Measurements from ENCODE around the gene ARRB1.
"Not testable (repeated sequence)": the region's sequence is repeated elsewhere in the genome, so short reads cannot be mapped to it uniquely, and the experiment has no call there.

The ARRB1 gene

GRCh38 chr11:75298191-75298975 lies 53.1 kb downstream of the ARRB1 start:
- no peak for FAIRE-seq

GRCh38 chr11:75293903-75294302 lies 57.6 kb downstream of the ARRB1 start:
- FAIRE-seq: no peak

- no peak for FAIRE-seq
Observed at GRCh38 chr11:75292943-75293342, 58.5 kb downstream of the ARRB1 start.

DNA sequence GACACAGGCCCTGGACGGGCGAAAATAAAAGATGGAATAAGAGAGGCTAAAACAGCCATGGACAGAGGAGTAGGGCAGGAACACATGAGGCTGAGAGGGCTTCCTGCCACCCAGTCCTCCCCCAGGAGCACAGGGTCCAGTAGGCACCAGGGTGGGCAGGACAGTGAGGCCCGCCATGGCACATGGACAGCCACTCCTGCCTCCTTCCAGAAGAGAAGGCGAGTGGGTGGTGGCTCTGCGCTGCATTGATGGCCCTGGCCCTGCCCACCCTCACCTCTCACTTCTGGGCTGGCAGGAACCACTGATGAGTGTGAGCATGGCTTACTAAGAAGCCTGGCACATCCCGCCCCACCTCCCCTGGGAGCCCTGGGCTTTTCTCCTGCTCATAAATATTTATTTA lies 59.7 kb downstream of the ARRB1 start:
- FAIRE-seq: no peak

GRCh38 chr11:75289919-75290318 lies 61.5 kb downstream of the ARRB1 start:
- no peak for FAIRE-seq

- FAIRE-seq: no peak
Observed at GRCh38 chr11:75289511-75289760, 62.0 kb downstream of the ARRB1 start.

DNA sequence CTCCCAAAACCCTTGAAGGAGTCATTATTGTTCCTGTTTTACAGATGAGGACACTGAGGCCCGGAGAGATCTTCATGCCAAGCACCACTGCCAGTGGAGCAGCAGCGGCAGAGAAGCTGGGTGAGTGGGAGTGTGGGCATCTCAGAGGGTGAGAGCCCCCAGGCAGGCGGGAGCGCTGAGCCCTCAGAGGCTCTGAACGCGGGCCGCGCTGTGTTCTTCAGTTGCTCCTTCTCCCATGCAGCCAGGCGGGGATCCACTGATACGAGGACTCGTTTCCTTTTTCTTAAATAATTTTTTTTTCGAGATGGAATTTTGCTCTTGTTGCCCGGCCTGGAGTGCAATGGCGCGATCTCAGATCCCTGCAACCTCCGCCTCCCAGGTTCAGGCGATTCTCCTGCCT lies 63.9 kb downstream of the ARRB1 start:
- no peak for FAIRE-seq

GRCh38 chr11:75286826-75287465 lies 64.5 kb downstream of the ARRB1 start:
- FAIRE-seq: no peak

DNA sequence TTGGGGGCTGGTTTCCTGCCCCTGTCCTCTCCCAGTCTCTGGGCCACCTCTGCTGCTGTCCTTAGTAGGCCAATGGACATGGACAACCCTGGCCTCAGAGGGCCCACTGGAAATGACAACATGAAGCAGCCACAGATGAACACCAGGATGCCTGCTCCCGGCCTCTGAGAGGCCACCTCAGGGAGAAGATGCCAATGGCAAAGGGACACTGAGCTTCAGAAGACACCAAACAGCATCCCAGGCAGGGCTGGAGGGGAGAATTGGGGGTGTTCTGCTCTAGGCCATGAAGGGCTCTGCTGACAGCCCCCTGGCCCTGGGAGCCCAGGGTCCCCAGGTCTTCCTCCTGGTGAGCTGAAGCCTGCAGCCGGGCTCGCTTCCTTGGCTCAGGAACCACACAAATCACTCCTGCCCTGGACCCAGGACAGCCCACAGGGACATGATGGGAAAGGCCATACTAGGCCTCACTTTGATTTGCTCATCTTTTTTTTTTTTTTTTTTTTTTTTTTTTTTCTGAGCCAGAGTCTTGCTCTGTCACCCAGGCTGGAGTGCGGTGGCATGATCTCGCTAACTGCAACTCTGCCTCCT lies 65.6 kb downstream of the ARRB1 start:
- FAIRE-seq: no peak

DNA sequence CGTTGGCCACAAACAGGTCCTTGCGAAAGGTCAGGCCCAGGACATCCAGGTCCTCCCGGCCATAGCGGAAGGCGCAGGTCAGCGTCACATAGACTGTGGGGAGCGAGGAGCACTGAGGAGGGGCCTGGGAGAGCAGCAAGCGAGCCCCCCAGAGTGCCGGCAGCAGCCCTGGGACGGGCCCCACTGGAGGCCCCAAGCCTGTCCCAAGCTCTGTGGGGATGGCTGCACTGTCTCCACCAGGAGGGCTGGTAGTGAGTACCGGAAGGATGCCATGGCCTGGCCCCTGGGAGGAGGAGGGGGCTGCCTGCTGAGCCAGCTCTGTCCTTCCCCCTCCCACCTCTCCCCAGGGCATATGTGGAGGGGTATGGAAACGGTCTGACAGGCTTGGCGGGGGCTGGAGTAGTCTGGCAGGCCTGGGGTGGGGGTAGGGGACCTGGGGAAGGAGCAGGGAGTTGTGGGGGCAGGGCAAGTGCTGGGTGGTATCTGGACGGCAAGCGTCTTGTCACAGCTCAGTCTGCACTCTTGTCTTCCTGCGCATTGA lies 68.0 kb downstream of the ARRB1 start:
- FAIRE-seq: no peak

GRCh38 chr11:75281469-75282095 lies 69.9 kb downstream of the ARRB1 start:
- no peak for FAIRE-seq

DNA sequence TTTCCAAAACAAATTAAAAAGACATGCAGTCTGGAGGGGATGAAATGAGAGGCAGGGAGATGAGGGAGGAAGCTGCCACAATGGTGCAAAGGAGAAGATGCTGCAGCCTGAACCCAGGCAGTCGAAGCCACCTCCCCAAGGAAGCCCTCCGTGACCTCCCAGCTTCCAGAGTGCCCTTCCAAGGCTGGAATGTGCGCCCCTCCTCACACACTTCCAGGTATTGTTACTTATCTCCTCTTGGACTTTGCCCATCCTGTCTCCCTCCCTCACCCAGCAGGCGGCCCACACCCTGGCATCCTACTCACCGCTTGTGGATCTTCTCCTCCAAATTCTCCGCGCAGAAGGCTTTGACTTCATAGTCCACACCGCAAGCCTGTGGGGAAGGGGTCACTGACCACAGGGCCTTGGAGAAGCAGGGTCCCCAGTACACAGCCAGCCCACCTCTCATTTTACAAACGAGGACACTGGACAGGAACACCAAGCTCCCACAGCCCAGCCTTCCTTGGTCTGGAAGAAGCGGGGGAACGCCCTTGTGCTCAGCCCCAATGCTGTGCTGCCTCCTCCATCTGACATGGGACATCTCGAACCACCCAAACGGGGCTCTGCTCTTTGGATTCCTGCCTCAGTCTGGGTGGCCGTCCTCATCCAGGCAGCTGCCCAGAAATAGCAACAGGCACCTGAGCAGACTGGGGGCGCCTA lies 70.5 kb downstream of the ARRB1 start:
- FAIRE-seq: no peak

- FAIRE-seq: peak; percentile 76
Observed at GRCh38 chr11:75280227-75280701, 71.2 kb downstream of the ARRB1 start.

DNA sequence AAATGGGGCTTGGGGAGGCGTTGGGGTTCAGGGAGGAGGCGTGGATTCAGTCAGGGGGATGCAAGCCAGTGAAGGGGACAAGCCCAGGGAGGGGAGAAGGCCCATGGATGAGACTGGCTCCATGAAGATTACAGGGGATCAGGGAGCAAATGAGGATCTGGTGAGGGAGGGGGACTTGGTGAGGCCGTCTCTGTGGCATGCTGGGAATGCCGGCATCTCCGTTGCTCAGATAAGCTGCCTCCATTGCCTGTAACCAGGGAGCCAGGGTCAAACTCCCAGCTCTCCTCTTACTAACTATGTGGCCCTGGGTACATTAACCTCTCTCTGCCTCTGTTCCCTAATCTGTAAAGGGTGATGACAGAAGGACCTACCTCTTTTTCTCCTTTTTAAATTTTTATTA lies 72.2 kb downstream of the ARRB1 start:
- no peak for FAIRE-seq

GRCh38 chr11:75277991-75278790 lies 73.3 kb downstream of the ARRB1 start:
- no peak for FAIRE-seq

GRCh38 chr11:75277211-75277805 lies 74.2 kb downstream of the ARRB1 start:
- no peak for FAIRE-seq

GRCh38 chr11:75276686-75277085 lies 74.8 kb downstream of the ARRB1 start:
- no peak for FAIRE-seq

DNA sequence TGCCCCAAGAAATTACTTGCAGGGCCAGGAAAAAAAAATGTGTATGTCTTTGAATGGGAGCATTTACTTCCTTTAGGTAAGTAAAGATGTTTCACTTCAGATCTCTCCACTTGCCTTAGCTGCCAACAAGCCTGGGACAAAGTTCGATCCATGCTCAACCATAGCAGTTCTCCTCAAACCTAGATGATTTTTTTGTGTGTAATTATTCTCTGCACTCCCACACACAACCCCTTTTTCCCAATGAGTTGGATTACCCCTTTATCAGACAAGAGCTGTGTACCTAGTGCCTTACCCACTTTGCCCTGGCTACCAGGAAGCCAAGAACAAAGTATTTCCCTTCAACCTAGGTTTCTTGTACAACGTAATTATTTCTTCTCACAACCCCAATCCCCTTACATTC lies 75.3 kb downstream of the ARRB1 start:
- no peak for FAIRE-seq

- FAIRE-seq: no peak
Observed at GRCh38 chr11:75275581-75275980, 75.9 kb downstream of the ARRB1 start.

GRCh38 chr11:75274716-75275115 lies 76.7 kb downstream of the ARRB1 start:
- FAIRE-seq: not testable (repeated sequence)

All from G401.6 (cell line).